GM10248 (cell line): ENCODE data around the gene TP53INP2.

Experiments used
- CTCF ChIA-PET: fragments of 300-600 bp; sonication (Branson Sonifier 250); formaldehyde crosslinking; extraction: SDS; loops from one replicate; lab custom pipeline; 2021; ENCODE audit warnings: antibody characterized with exemption; lab: Yijun Ruan, JAX
- POLR2A ChIA-PET: fragments of 350-650 bp; sonication (Branson Sonifier 250); formaldehyde crosslinking; extraction: SDS; loops from one replicate; lab custom pipeline; 2020; ENCODE audit warnings: antibody characterized with exemption; lab: Yijun Ruan, JAX
- DNase-seq: peaks from one replicate; pipeline ENCODE4 v3.0.0; 2012; ENCODE audit errors: extremely low spot score
- TF ChIP-seq, protein P1 (sequence below): IDR thresholded peaks from 2 replicates; pipeline ENCODE4 v1.5.1; 2012; ENCODE audit warnings: mild to moderate bottlenecking, low read depth; ENCODE audit errors: extremely low read depth, missing control alignments, control extremely low read depth

Gene TP53INP2

DNA sequence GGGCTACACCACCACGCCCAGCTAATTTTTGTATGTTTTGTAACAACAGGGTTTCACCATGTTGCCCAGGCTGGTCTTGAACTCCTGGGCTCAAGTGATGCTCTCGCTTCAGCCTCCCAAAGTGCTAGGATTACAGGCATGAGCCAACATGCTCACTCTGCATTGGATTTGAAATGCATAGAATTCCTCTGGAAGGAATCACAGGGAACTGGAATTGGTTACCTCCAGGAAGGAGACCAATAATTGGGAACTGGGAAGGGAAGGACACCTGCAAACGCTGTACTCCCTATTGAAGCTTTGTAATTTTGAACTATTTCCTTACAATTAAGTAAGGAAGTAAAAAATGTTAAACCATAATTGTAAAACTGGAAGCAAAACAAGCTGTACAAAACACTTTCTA, 12.3 kb upstream of the TP53INP2 start:
- ChIA-PET POLR2A (no interaction called here), CTCF (interaction anchor here (1.6 kb wide), 1 partner anchor 17 kb away, joined by 6 read pairs; no protein-coding TSS in a partner anchor)
- DNase-seq: no peak
- TF ChIP-seq, protein P1, sequence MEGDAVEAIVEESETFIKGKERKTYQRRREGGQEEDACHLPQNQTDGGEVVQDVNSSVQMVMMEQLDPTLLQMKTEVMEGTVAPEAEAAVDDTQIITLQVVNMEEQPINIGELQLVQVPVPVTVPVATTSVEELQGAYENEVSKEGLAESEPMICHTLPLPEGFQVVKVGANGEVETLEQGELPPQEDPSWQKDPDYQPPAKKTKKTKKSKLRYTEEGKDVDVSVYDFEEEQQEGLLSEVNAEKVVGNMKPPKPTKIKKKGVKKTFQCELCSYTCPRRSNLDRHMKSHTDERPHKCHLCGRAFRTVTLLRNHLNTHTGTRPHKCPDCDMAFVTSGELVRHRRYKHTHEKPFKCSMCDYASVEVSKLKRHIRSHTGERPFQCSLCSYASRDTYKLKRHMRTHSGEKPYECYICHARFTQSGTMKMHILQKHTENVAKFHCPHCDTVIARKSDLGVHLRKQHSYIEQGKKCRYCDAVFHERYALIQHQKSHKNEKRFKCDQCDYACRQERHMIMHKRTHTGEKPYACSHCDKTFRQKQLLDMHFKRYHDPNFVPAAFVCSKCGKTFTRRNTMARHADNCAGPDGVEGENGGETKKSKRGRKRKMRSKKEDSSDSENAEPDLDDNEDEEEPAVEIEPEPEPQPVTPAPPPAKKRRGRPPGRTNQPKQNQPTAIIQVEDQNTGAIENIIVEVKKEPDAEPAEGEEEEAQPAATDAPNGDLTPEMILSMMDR: no peak

- CTCF ChIA-PET: interaction anchor here (1.4 kb wide), 1 partner anchor 76 kb away, joined by 3 read pairs; no protein-coding TSS in a partner anchor
- TF ChIP-seq, protein P1: no peak
- no peak for DNase-seq
- POLR2A ChIA-PET: interaction anchor here (0.6 kb wide), 1 partner anchor 263 kb away, joined by 3 read pairs; no protein-coding TSS in a partner anchor
These were observed 10.7 kb upstream of the TP53INP2 start for GRCh38 chr20:34693414-34693813.

DNA sequence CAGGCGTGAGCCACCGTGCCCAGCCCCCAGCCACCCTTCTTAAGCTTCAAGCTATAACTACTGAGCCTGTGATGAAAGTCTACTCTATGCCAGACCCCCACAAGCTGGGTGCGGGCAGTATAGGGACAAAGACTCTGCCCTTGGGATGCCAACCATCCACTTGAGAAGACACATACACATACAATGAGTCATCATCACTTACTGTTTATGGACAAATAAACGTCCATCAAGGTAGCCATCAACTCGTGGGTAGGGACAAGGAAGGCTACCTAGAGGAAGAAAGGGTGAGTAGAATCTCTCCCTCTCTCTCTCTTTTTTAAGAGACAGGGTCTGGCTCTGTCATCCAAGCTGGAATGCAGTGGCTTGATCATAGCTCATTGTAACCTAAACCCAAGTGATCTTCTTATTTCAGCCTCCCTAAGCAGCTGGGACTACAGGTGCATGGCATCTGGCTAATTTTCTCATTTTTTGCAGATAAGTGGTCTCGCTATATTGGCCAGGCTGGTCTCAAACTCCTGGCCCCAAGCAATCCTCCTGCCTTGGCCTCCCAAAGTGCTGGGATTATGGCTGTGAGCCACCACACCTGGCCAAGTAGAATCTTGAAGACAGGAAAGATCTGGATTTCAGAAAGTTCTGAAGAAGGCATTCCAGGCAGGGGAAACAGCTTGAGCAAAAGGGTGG, 2.6 kb upstream of the TP53INP2 start:
- TF ChIP-seq, protein P1: no peak
- POLR2A ChIA-PET: no interaction called here
- DNase-seq: no peak
- CTCF ChIA-PET: interaction anchor here (0.9 to 1.2 kb wide), 4 partner anchors 10 to 138 kb away, joined by 3 read pairs; no protein-coding TSS in a partner anchor

- POLR2A ChIA-PET: interaction anchor here (0.8 kb wide), 1 partner anchor 17 kb away, joined by 3 read pairs; no protein-coding TSS in a partner anchor
- TF ChIP-seq, protein P1: no peak
- CTCF ChIA-PET: interaction anchor here (0.9 to 1.5 kb wide), 5 partner anchors 10 to 390 kb away, joined by 3 to 10 read pairs (median 3); no protein-coding TSS in a partner anchor
- no peak for DNase-seq
These were observed 1.1 kb upstream of the TP53INP2 start for GRCh38 chr20:34703061-34703423.

DNA sequence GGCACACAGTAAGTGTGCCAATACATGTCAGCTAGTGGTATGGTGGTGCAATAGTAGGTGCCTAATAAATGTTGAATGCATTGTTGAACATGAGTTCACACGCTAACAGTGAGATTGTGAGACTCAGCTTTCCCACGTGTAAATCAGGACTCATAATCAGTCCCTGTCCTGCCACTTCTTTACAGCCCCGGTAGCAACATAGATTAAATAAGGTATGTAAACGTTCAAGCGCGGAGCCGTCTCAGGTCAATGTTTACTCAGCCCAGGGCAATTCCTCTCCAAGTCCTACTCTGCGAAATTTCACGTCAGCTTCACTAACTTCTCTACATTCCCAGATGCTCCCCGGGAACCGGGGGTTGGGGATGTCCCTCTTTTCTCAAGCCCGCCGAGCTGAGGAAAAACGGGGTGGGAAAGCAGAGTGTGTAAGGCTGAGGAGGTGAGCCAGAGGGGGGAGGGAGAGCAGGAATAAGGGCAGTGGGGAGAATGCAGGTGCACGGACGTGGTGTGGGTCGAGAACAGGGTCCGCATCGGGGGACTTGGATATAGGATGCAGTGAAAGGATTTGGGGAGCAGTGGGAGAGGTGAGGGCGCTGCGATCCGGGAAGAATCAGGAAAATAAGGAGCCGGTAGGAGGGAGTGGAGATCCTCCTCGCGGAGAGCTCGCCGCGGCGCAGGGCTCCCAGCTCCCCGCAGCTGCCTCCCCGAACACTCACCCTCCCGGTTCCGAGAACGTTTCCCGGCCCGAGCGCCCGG, 544 bp upstream of the TP53INP2 start:
- CTCF ChIA-PET: interaction anchor here (0.8 to 1.5 kb wide), 6 partner anchors 10 to 391 kb away, joined by 3 to 10 read pairs (median 3); no protein-coding TSS in a partner anchor
- POLR2A ChIA-PET: interaction anchor here (0.5 to 0.8 kb wide), 3 partner anchors 16 to 27 kb away, joined by 3 to 5 read pairs (median 3); no protein-coding TSS in a partner anchor
- TF ChIP-seq, protein P1: no peak
- DNase-seq: no peak

- CTCF ChIA-PET: interaction anchor here (1.0 to 1.6 kb wide), 2 partner anchors 10 to 392 kb away, joined by 4 to 9 read pairs; no protein-coding TSS in a partner anchor
- POLR2A ChIA-PET: no interaction called here
- TF ChIP-seq, protein P1: no peak
- no peak for DNase-seq
These were observed 858 bp downstream of the TP53INP2 start for GRCh38 chr20:34705008-34705396.
